ENCODE data around the gene DAB2. TPM values are rescaled to one million over a fixed set of nuclear protein-coding genes. Genes with fewer than 3 reads are reported as not detected.

The DAB2 gene
- total RNA-seq, 1 donor from 2014 or later, result 28.5 TPM

- H3K4me1 ChIP-seq, result no peaks in the 10 kb centered on the region
- DNase-seq, result no peak
- H3K36me3 ChIP-seq, result no peaks in the 10 kb centered on the region
- peaks cover 18% of the 10 kb centered on the region for H3K27me3 ChIP-seq (ENCODE audit: low read depth)
- intact Hi-C loops (cut with micrococcal nuclease), result no loop called here
- TF ChIP-seq CTCF (IDR thresholded peaks at IDR 0.05; ENCODE audit: borderline replicate concordance), result no peak
- no peaks in the 10 kb centered on the region for H3K9me3 ChIP-seq (replicated peaks)
- H3K27ac ChIP-seq (replicated peaks), result no peak overlapping the region
- no peak overlapping the region for H3K4me3 ChIP-seq
Observed at GRCh38 chr5:39432696-39433530, 8.1 kb upstream of the DAB2 start.

- no peaks in the 10 kb centered on the region for H3K36me3 ChIP-seq
- H3K27me3 ChIP-seq (ENCODE audit: low read depth), result peaks cover 40% of the 10 kb centered on the region
- DNase-seq, result no peak
- intact Hi-C loops (cut with micrococcal nuclease), result no loop called here
- H3K4me3 ChIP-seq, result no peak overlapping the region
- H3K9me3 ChIP-seq (replicated peaks), result no peaks in the 10 kb centered on the region
- H3K27ac ChIP-seq (replicated peaks), result no peak overlapping the region
- H3K4me1 ChIP-seq, result peaks cover 23% of the 10 kb centered on the region
- TF ChIP-seq CTCF (IDR thresholded peaks at IDR 0.05; ENCODE audit: borderline replicate concordance), result no peak
Observed at GRCh38 chr5:39430461-39430860, 5.7 kb upstream of the DAB2 start.

GRCh38 chr5:39428640-39429039 is 3.9 kb upstream of the DAB2 start:
- intact Hi-C loops (cut with micrococcal nuclease), result loop anchor here (10.0 kb wide), 1 partner anchor 116 kb away; no protein-coding TSS in a partner anchor
- Histone ChIP-seq H3K9me3 (replicated peaks) (no peaks in the 10 kb centered on the region), H3K36me3 (no peaks in the 10 kb centered on the region), H3K4me1 (peaks cover 33% of the 10 kb centered on the region), H3K4me3 (no peak overlapping the region), H3K27me3 (ENCODE audit: low read depth) (peaks cover 40% of the 10 kb centered on the region), H3K27ac (replicated peaks) (no peak overlapping the region)
- DNase-seq, result no peak
- no peak for TF ChIP-seq CTCF (IDR thresholded peaks at IDR 0.05; ENCODE audit: borderline replicate concordance)

GRCh38 chr5:39427633-39428032 is 2.9 kb upstream of the DAB2 start:
- Histone ChIP-seq H3K4me1 (peaks cover 37% of the 10 kb centered on the region), H3K36me3 (no peaks in the 10 kb centered on the region), H3K4me3 (no peak overlapping the region), H3K9me3 (replicated peaks) (no peaks in the 10 kb centered on the region), H3K27ac (replicated peaks) (peak overlapping the region; percentile 90), H3K27me3 (ENCODE audit: low read depth) (peaks cover 40% of the 10 kb centered on the region)
- TF ChIP-seq CTCF (IDR thresholded peaks at IDR 0.05; ENCODE audit: borderline replicate concordance), result no peak
- intact Hi-C loops (cut with micrococcal nuclease), result loop anchor here (10.0 kb wide), 1 partner anchor 117 kb away; no protein-coding TSS in a partner anchor
- DNase-seq, result no peak

GRCh38 chr5:39427229-39427628 is 2.4 kb upstream of the DAB2 start:
- intact Hi-C loops (cut with micrococcal nuclease), result loop anchor here (10.0 kb wide), 1 partner anchor 118 kb away; no protein-coding TSS in a partner anchor
- DNase-seq, result no peak
- TF ChIP-seq CTCF (IDR thresholded peaks at IDR 0.05; ENCODE audit: borderline replicate concordance), result no peak
- H3K36me3 ChIP-seq, result no peaks in the 10 kb centered on the region
- H3K4me1 ChIP-seq, result peaks cover 41% of the 10 kb centered on the region
- H3K27ac ChIP-seq (replicated peaks), result peak overlapping the region; percentile 90
- no peak overlapping the region for H3K4me3 ChIP-seq
- H3K27me3 ChIP-seq (ENCODE audit: low read depth), result peaks cover 40% of the 10 kb centered on the region
- no peaks in the 10 kb centered on the region for H3K9me3 ChIP-seq (replicated peaks)

All from left ventricle myocardium inferior (tissue), 1 donor.